ENCODE results near the gene BRD4. TPM values are rescaled to one million over a fixed set of nuclear protein-coding genes. Genes with fewer than 3 reads are reported as not detected.
A peak's percentile ranks its signal among the peaks of the same experiment; 100 is the strongest.

BRD4 gene
- total RNA-seq, 1 donor: 25.7 TPM

GRCh38 chr19:15198951-15199660, 133.2 kb downstream of the BRD4 start:
- H3K4me1 ChIP-seq (ENCODE audit: insufficient read depth, low read length): peaks cover 21% of the 10 kb centered on the region
- peaks cover 20% of the 10 kb centered on the region for H3K79me2 ChIP-seq (ENCODE audit: insufficient read depth, low read length)
- DNase-seq (ENCODE audit: insufficient read length, low spot score, missing footprints): peak; percentile 90
- H3K36me3 ChIP-seq (ENCODE audit: insufficient read depth, low read length): peaks cover 17% of the 10 kb centered on the region
- no peak overlapping the region for H2AFZ ChIP-seq (ENCODE audit: low read length)
- H3K4me3 ChIP-seq (ENCODE audit: insufficient read depth, low read length): peak overlapping the region; percentile 92
- no peaks in the 10 kb centered on the region for H3K9me3 ChIP-seq (ENCODE audit: low read depth, low read length)
- no peaks in the 10 kb centered on the region for H3K27me3 ChIP-seq (ENCODE audit: insufficient read depth, low read length)
- peak overlapping the region; percentile 71 for H3K4me2 ChIP-seq (ENCODE audit: insufficient read depth, low read length)
- peaks cover 17% of the 10 kb centered on the region for H4K20me1 ChIP-seq (ENCODE audit: insufficient read depth, low read length)
- TF ChIP-seq CTCF (IDR thresholded peaks at IDR 0.05; ENCODE audit: extremely low read depth, low read depth, low read length): no peak
- peak overlapping the region; percentile 28 for H3K27ac ChIP-seq (ENCODE audit: low read depth, low read length)

- H3K27ac ChIP-seq (ENCODE audit: low read depth, low read length): no peak overlapping the region
- TF ChIP-seq CTCF (IDR thresholded peaks at IDR 0.05; ENCODE audit: extremely low read depth, low read depth, low read length): no peak
- H3K4me3 ChIP-seq (ENCODE audit: insufficient read depth, low read length): no peak overlapping the region
- peaks cover 17% of the 10 kb centered on the region for H4K20me1 ChIP-seq (ENCODE audit: insufficient read depth, low read length)
- no peaks in the 10 kb centered on the region for H3K9me3 ChIP-seq (ENCODE audit: low read depth, low read length)
- no peaks in the 10 kb centered on the region for H3K27me3 ChIP-seq (ENCODE audit: insufficient read depth, low read length)
- H3K36me3 ChIP-seq (ENCODE audit: insufficient read depth, low read length): peaks cover 21% of the 10 kb centered on the region
- H3K4me1 ChIP-seq (ENCODE audit: insufficient read depth, low read length): peaks cover 23% of the 10 kb centered on the region
- peaks cover 25% of the 10 kb centered on the region for H3K79me2 ChIP-seq (ENCODE audit: insufficient read depth, low read length)
- H2AFZ ChIP-seq (ENCODE audit: low read length): no peak overlapping the region
- H3K4me2 ChIP-seq (ENCODE audit: insufficient read depth, low read length): no peak overlapping the region
- peak; percentile 66 for DNase-seq (ENCODE audit: insufficient read length, low spot score, missing footprints)
These were observed 134.4 kb downstream of the BRD4 start for GRCh38 chr19:15197942-15198341.

- no peak for TF ChIP-seq CTCF (IDR thresholded peaks at IDR 0.05; ENCODE audit: extremely low read depth, low read depth, low read length)
- DNase-seq (ENCODE audit: insufficient read length, low spot score, missing footprints): peak; percentile 88
- Histone ChIP-seq H3K4me2 (ENCODE audit: insufficient read depth, low read length) (no peak overlapping the region), H4K20me1 (ENCODE audit: insufficient read depth, low read length) (peaks cover 17% of the 10 kb centered on the region), H3K4me3 (ENCODE audit: insufficient read depth, low read length) (no peak overlapping the region), H2AFZ (ENCODE audit: low read length) (no peak overlapping the region), H3K36me3 (ENCODE audit: insufficient read depth, low read length) (peaks cover 26% of the 10 kb centered on the region), H3K4me1 (ENCODE audit: insufficient read depth, low read length) (peaks cover 23% of the 10 kb centered on the region), H3K27ac (ENCODE audit: low read depth, low read length) (peak overlapping the region; percentile 15), H3K9me3 (ENCODE audit: low read depth, low read length) (no peaks in the 10 kb centered on the region), H3K27me3 (ENCODE audit: insufficient read depth, low read length) (no peaks in the 10 kb centered on the region), H3K79me2 (ENCODE audit: insufficient read depth, low read length) (peaks cover 31% of the 10 kb centered on the region)
These were observed 134.9 kb downstream of the BRD4 start for GRCh38 chr19:15197275-15197941.

- no peak for DNase-seq (ENCODE audit: insufficient read length, low spot score, missing footprints)
- H3K4me3 ChIP-seq (ENCODE audit: insufficient read depth, low read length): peak overlapping the region; percentile 65
- H3K36me3 ChIP-seq (ENCODE audit: insufficient read depth, low read length): peaks cover 35% of the 10 kb centered on the region
- TF ChIP-seq CTCF (IDR thresholded peaks at IDR 0.05; ENCODE audit: extremely low read depth, low read depth, low read length): no peak
- H3K9me3 ChIP-seq (ENCODE audit: low read depth, low read length): no peaks in the 10 kb centered on the region
- peak overlapping the region; percentile 79 for H3K27ac ChIP-seq (ENCODE audit: low read depth, low read length)
- peaks cover 18% of the 10 kb centered on the region for H4K20me1 ChIP-seq (ENCODE audit: insufficient read depth, low read length)
- no peak overlapping the region for H2AFZ ChIP-seq (ENCODE audit: low read length)
- peak overlapping the region; percentile 89 for H3K4me2 ChIP-seq (ENCODE audit: insufficient read depth, low read length)
- H3K4me1 ChIP-seq (ENCODE audit: insufficient read depth, low read length): peaks cover 23% of the 10 kb centered on the region
- H3K27me3 ChIP-seq (ENCODE audit: insufficient read depth, low read length): no peaks in the 10 kb centered on the region
- H3K79me2 ChIP-seq (ENCODE audit: insufficient read depth, low read length): peaks cover 40% of the 10 kb centered on the region
These were observed 135.9 kb downstream of the BRD4 start for GRCh38 chr19:15196360-15197005.

Data from osteoblast (primary cell).